ENCODE data around the gene ZNF681. TPM values are rescaled to one million over a fixed set of nuclear protein-coding genes. Genes with fewer than 3 reads are reported as not detected.

ZNF681 gene
- total RNA-seq, 1 donor from 2014 or later: 7.3 TPM

DNA sequence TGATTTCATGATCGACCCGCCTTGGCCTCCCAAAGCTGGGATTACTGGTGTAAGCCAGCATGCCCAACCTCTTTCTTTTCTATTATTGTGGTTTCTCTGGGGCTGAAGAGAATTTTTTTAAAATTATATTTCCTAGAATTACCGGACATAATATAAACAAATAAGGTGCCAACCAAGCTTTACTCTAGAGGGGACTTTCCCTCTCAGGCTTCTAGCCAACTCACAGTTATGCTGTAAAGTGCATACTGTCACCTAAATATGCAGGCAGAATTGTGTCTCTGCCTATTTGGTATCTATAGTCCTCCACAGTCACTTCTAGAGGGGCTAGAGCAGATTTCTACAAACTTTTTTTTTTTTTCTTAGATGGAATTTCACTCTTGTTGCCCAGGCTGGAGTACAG is 41.6 kb upstream of the ZNF681 start:
- no peak overlapping the region for H3K27ac Mint-ChIP-seq
- DNase-seq (ENCODE audit: low spot score in 2 of 2, unreplicated experiment in 2 of 2): no peak
- TF ChIP-seq, protein P1, sequence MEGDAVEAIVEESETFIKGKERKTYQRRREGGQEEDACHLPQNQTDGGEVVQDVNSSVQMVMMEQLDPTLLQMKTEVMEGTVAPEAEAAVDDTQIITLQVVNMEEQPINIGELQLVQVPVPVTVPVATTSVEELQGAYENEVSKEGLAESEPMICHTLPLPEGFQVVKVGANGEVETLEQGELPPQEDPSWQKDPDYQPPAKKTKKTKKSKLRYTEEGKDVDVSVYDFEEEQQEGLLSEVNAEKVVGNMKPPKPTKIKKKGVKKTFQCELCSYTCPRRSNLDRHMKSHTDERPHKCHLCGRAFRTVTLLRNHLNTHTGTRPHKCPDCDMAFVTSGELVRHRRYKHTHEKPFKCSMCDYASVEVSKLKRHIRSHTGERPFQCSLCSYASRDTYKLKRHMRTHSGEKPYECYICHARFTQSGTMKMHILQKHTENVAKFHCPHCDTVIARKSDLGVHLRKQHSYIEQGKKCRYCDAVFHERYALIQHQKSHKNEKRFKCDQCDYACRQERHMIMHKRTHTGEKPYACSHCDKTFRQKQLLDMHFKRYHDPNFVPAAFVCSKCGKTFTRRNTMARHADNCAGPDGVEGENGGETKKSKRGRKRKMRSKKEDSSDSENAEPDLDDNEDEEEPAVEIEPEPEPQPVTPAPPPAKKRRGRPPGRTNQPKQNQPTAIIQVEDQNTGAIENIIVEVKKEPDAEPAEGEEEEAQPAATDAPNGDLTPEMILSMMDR (IDR thresholded peaks at IDR 0.05; ENCODE audit: unreplicated experiment): no peak
- H3K36me3 Mint-ChIP-seq: peaks cover 19% of the 10 kb centered on the region
- peaks cover 16% of the 10 kb centered on the region for H3K9me3 Mint-ChIP-seq
- no peaks in the 10 kb centered on the region for H3K27me3 Mint-ChIP-seq (ENCODE audit: low read depth)
- H3K4me3 Mint-ChIP-seq: no peak overlapping the region
- H3K4me1 Mint-ChIP-seq: peaks cover 19% of the 10 kb centered on the region

DNA sequence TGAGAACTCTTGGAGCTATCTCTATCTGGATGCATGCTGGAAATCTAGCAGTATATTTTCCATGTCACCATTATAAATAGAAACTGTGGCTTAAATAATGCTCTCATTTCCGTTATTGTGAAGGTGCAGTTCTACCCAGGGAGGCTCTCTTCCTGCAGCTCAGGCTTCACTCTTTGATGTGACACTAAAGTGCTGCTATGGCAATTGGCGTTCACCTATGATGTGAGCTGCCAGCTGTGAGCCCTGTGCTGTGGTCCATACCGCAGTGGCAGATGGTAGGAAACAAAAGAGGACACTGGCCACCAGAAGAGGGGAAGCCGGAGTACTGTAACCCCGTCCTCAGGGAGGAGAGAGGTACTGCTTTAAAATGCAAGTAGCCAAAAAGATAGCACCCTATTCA is 40.6 kb upstream of the ZNF681 start:
- no peaks in the 10 kb centered on the region for H3K27me3 Mint-ChIP-seq (ENCODE audit: low read depth)
- TF ChIP-seq, protein P1 (IDR thresholded peaks at IDR 0.05; ENCODE audit: unreplicated experiment): no peak
- peaks cover 21% of the 10 kb centered on the region for H3K36me3 Mint-ChIP-seq
- no peak overlapping the region for H3K4me3 Mint-ChIP-seq
- H3K9me3 Mint-ChIP-seq: peaks cover 21% of the 10 kb centered on the region
- H3K4me1 Mint-ChIP-seq: peaks cover 19% of the 10 kb centered on the region
- H3K27ac Mint-ChIP-seq: no peak overlapping the region
- DNase-seq (ENCODE audit: low spot score in 2 of 2, unreplicated experiment in 2 of 2): no peak

DNA sequence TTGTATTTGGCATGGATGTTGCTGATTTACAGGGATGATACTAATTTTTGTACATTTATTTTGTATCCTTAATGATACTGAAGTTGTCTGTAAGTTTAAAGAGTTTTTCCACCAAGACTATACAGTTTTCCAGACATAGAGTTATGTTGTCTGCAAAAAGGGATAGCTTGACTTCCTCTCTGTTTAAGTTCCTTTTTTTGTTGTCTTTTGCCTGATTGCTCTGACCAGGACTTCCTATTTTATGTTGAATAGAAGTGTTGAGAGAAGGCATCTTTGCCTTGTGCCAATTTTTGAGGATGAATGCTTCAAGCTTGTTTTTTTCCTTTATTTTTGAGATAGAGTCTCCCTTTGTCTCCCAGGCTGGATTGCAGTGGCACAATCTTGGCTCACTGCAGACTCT is 36.8 kb upstream of the ZNF681 start:
- no peak overlapping the region for H3K4me3 Mint-ChIP-seq
- H3K9me3 Mint-ChIP-seq: peaks cover 23% of the 10 kb centered on the region
- H3K36me3 Mint-ChIP-seq: peaks cover 26% of the 10 kb centered on the region
- TF ChIP-seq, protein P1 (IDR thresholded peaks at IDR 0.05; ENCODE audit: unreplicated experiment): no peak
- no peak overlapping the region for H3K27ac Mint-ChIP-seq
- peaks cover 5% of the 10 kb centered on the region for H3K4me1 Mint-ChIP-seq
- DNase-seq (ENCODE audit: low spot score in 2 of 2, unreplicated experiment in 2 of 2): no peak
- no peaks in the 10 kb centered on the region for H3K27me3 Mint-ChIP-seq (ENCODE audit: low read depth)

DNA sequence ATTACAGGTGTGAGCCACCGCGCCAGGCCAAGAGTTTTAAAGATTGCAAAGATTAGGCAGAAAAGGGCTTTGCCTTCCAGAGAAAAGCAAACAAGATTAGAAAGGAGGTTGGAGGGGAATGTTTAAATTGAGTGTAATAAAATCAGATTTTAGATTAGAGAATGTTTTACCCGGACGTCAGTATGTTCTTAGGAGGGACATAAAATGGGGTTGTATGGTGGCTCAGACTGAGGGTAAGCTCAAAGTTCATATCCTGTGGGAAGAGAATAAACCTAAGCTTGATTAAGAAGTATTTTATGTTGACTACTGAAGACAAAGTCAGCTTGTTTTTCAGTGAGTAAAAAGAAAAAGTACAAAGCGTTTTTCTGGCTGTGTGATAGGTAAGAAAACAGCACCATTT is 34.1 kb upstream of the ZNF681 start:
- Mint-ChIP-seq H3K9me3 (peaks cover 23% of the 10 kb centered on the region), H3K36me3 (peaks cover 27% of the 10 kb centered on the region)

DNA sequence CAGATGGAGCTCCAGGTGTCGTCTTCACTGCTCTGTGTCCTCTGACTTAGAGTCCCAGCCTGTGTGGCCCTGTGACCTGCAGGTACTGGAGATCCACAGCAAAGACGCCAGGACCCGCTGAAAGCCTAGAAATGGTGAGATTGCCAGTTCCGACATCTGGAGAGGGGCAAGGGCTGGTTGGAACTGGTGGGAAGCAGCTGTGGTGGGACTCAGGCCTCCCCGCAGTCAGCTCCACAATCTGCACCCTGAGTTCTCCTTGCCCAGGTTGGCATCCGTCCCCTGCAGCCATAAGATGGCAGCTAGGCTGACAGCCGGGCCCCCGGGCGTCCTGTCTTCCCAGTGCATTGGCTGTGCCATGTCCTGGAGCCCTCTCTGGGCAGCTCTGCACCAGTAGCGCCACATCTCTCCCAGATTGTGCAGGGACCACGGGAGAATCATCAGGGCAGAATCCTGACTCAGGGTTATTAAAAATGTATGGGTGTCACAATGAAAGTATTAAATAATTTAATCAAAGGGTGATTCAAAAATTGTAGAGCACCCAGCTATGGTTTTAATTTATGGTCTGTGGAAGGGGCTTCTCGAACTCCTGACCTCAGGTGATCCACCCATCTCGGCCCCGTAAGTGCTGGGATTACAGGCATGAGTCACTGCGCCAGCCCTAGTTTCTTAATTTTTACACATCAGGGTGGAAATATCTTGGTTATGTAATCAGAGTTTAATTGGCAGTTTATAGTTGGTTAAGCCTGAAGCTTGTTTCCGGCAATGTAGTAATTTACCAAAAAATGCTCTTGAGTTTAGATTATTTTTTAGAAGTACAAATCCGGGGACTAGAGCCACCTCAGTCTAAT is 32.2 kb upstream of the ZNF681 start:
- H3K27me3 Mint-ChIP-seq (ENCODE audit: low read depth): no peaks in the 10 kb centered on the region
- no peak for DNase-seq (ENCODE audit: low spot score in 2 of 2, unreplicated experiment in 2 of 2)
- TF ChIP-seq, protein P1 (IDR thresholded peaks at IDR 0.05; ENCODE audit: unreplicated experiment): no peak
- peaks cover 24% of the 10 kb centered on the region for H3K36me3 Mint-ChIP-seq
- no peak overlapping the region for H3K4me3 Mint-ChIP-seq
- H3K9me3 Mint-ChIP-seq: peaks cover 13% of the 10 kb centered on the region
- no peaks in the 10 kb centered on the region for H3K4me1 Mint-ChIP-seq
- H3K27ac Mint-ChIP-seq: no peak overlapping the region

More for the DNA sequence above, 34.1 kb upstream of the ZNF681 start:
- Mint-ChIP-seq H3K4me1 (no peaks in the 10 kb centered on the region), H3K4me3 (no peak overlapping the region), H3K27me3 (ENCODE audit: low read depth) (no peaks in the 10 kb centered on the region), H3K27ac (no peak overlapping the region)
- TF ChIP-seq, protein P1 (IDR thresholded peaks at IDR 0.05; ENCODE audit: unreplicated experiment): no peak
- no peak for DNase-seq (ENCODE audit: low spot score in 2 of 2, unreplicated experiment in 2 of 2)
